ENCODE data around the gene SLC35A4. TPM values are rescaled to one million over a fixed set of nuclear protein-coding genes. Genes with fewer than 3 reads are reported as not detected.

Gene SLC35A4
- total RNA-seq, 2 experiments from 2014 or later: 16.9 to 17.8 TPM

GRCh38 chr5:140571105-140571504 is 6.5 kb downstream of the SLC35A4 start:
- ChIA-PET POLR2A (interaction anchor here (0.9 to 1.6 kb wide), 2 partner anchors 14 to 24 kb away, joined by 3 to 8 read pairs; partner anchors contain the start of genes EIF4EBP3 and SRA1), CTCF (no interaction called here)
- no peak overlapping the region for H3K4me3 ChIP-seq (ENCODE audit: low read length)
- Mint-ChIP-seq H3K4me3 (no peak overlapping the region), H3K27ac (peak overlapping the region; percentile 97), H3K4me1 (ENCODE audit: low read depth) (peaks cover 39% of the 10 kb centered on the region), H3K36me3 (ENCODE audit: low read depth) (peaks cover 42% of the 10 kb centered on the region), H3K9me3 (no peaks in the 10 kb centered on the region), H3K27me3 (no peaks in the 10 kb centered on the region)
- intact Hi-C loops (cut with DNase I, micrococcal nuclease): no loop called here
- peaks cover 40% of the 10 kb centered on the region for H3K4me1 ChIP-seq (ENCODE audit: insufficient read depth, low read length)
- TF ChIP-seq, protein P1, sequence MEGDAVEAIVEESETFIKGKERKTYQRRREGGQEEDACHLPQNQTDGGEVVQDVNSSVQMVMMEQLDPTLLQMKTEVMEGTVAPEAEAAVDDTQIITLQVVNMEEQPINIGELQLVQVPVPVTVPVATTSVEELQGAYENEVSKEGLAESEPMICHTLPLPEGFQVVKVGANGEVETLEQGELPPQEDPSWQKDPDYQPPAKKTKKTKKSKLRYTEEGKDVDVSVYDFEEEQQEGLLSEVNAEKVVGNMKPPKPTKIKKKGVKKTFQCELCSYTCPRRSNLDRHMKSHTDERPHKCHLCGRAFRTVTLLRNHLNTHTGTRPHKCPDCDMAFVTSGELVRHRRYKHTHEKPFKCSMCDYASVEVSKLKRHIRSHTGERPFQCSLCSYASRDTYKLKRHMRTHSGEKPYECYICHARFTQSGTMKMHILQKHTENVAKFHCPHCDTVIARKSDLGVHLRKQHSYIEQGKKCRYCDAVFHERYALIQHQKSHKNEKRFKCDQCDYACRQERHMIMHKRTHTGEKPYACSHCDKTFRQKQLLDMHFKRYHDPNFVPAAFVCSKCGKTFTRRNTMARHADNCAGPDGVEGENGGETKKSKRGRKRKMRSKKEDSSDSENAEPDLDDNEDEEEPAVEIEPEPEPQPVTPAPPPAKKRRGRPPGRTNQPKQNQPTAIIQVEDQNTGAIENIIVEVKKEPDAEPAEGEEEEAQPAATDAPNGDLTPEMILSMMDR (IDR thresholded peaks at IDR 0.05): no peak
- peaks cover 32% of the 10 kb centered on the region for H3K36me3 ChIP-seq (ENCODE audit: insufficient read depth, low read length)
- DNase-seq (no peak), ATAC-seq (ENCODE audit: poor library complexity) (no peak)
- no peaks in the 10 kb centered on the region for H3K9me3 ChIP-seq (ENCODE audit: control insufficient read depth in 1 of 2, insufficient read depth in 1 of 2, low read length in 2 of 2)
- H3K27ac ChIP-seq (ENCODE audit: low read depth in 1 of 2, low read length in 2 of 2): no peak overlapping the region
- H3K27me3 ChIP-seq (ENCODE audit: control insufficient read depth in 1 of 2, insufficient read depth in 2 of 2, low read length in 2 of 2): no peaks in the 10 kb centered on the region

DNA sequence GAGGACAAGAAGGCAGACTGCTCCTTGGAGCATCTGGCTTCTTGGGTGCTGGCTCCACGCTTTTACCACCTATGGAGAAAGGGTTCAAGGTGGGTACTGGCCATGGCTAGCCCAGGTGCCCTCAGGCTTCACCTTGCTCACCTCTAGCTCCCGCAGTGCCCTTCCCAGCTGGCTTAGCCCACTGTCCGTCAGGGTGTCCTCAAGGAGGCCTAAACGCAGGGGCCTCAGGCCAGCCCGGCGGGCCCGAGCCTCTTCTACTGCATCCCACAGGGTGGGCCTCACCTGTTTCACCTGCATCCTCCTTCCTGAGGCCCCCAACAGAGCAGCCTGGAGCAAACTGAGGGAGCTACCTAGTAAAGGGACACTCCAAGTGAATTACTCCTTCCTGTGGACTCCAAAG is 9.1 kb downstream of the SLC35A4 start:
- Histone ChIP-seq H3K4me3 (ENCODE audit: low read length) (no peak overlapping the region), H3K4me1 (ENCODE audit: insufficient read depth, low read length) (peaks cover 20% of the 10 kb centered on the region), H3K27ac (ENCODE audit: low read depth in 1 of 2, low read length in 2 of 2) (no peak overlapping the region), H3K36me3 (ENCODE audit: insufficient read depth, low read length) (peaks cover 9% of the 10 kb centered on the region), H3K27me3 (ENCODE audit: control insufficient read depth in 1 of 2, insufficient read depth in 2 of 2, low read length in 2 of 2) (no peaks in the 10 kb centered on the region), H3K9me3 (ENCODE audit: control insufficient read depth in 1 of 2, insufficient read depth in 1 of 2, low read length in 2 of 2) (no peaks in the 10 kb centered on the region)
- CTCF ChIA-PET: no interaction called here
- POLR2A ChIA-PET: interaction anchor here (0.5 kb wide), 1 partner anchor 89 kb away, joined by 3 read pairs; no protein-coding TSS in a partner anchor
- H3K4me3 Mint-ChIP-seq: no peak overlapping the region
- DNase-seq: no peak
- no peak overlapping the region for H3K27ac Mint-ChIP-seq
- no peaks in the 10 kb centered on the region for H3K9me3 Mint-ChIP-seq
- intact Hi-C loops (cut with DNase I, micrococcal nuclease): no loop called here
- no peaks in the 10 kb centered on the region for H3K27me3 Mint-ChIP-seq
- peaks cover 23% of the 10 kb centered on the region for H3K4me1 Mint-ChIP-seq (ENCODE audit: low read depth)
- H3K36me3 Mint-ChIP-seq (ENCODE audit: low read depth): peaks cover 18% of the 10 kb centered on the region
- TF ChIP-seq, protein P1 (IDR thresholded peaks at IDR 0.05): no peak
- no peak for ATAC-seq (ENCODE audit: poor library complexity)

DNA sequence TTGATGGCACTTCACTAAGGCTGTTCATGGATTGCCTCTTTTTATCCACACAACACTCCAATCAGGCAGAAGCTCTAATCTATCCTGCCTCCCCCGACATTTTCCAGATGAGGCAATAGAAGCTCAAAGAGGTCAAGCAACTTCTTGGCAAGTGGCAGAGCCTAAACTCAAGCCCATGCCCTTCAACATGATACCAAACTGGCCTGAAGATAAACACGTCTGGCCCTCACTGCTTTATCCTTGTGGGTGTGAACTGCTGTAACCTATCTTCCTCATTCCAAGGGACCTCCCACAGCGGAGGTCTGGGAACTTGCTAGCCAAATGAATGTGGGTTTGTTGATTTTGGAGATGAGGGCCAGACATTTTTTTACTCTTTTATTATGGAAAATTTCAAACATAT is 9.5 kb downstream of the SLC35A4 start:
- Mint-ChIP-seq H3K4me1 (ENCODE audit: low read depth) (peaks cover 18% of the 10 kb centered on the region), H3K27ac (no peak overlapping the region), H3K27me3 (no peaks in the 10 kb centered on the region), H3K36me3 (ENCODE audit: low read depth) (peaks cover 14% of the 10 kb centered on the region), H3K4me3 (no peak overlapping the region), H3K9me3 (no peaks in the 10 kb centered on the region)
- Histone ChIP-seq H3K27me3 (ENCODE audit: control insufficient read depth in 1 of 2, insufficient read depth in 2 of 2, low read length in 2 of 2) (no peaks in the 10 kb centered on the region), H3K27ac (ENCODE audit: low read depth in 1 of 2, low read length in 2 of 2) (no peak overlapping the region), H3K9me3 (ENCODE audit: control insufficient read depth in 1 of 2, insufficient read depth in 1 of 2, low read length in 2 of 2) (no peaks in the 10 kb centered on the region), H3K36me3 (ENCODE audit: insufficient read depth, low read length) (peaks cover 9% of the 10 kb centered on the region), H3K4me1 (ENCODE audit: insufficient read depth, low read length) (peaks cover 15% of the 10 kb centered on the region), H3K4me3 (ENCODE audit: low read length) (no peak overlapping the region)
- intact Hi-C loops (cut with DNase I, micrococcal nuclease): no loop called here
- ATAC-seq (ENCODE audit: poor library complexity): no peak
- TF ChIP-seq, protein P1 (IDR thresholded peaks at IDR 0.05): no peak
- DNase-seq: no peak
- POLR2A ChIA-PET: interaction anchor here (0.5 kb wide), 1 partner anchor 88 kb away, joined by 3 read pairs; no protein-coding TSS in a partner anchor
- CTCF ChIA-PET: no interaction called here
